ENCODE measurements around the gene DNM2. TPM values are rescaled to one million over a fixed set of nuclear protein-coding genes. Genes with fewer than 3 reads are reported as not detected.
A peak's percentile ranks its signal among the peaks of the same experiment; 100 is the strongest.

DNM2 gene
- total RNA-seq, 1 experiment from 2014 or later, result 131 TPM

DNA sequence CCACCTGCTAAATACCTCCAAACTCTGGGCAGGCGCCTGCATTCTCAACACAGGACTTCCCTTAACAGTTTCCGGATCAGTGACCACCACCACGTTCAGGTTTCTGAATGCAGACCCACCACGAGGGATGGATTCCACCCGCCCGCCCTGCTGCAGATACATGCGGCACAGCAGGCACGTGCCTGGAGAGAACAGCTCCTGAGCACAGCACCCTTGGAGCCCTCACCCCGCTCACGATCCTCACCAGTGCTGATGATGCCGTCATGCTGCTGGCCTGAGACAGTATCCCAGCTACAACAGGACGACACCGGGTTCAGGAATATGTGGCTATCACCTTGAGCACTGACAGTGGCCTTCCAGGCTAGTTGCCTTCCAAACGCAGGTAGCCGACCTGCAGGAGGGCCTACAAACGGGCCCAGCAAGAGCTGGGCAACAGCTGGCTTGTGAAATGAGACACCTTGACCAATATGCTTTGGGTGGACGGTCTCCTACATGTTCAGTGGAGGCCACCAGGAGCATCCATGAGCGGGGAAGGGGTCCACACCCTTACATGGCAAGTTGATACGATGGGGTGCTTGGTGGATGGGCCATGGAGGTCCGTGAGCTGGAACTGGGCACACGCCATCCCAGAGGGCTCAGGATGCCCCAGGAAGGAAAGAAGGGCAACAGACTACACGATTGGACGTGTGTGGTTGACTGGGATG, 26.5 kb upstream of the DNM2 start (continued):
- TF ChIP-seq TEAD4 (CRISPR knock-in tag; IDR thresholded peaks at IDR 0.05) (no peak), ZNF396 (CRISPR knock-in tag; IDR thresholded peaks at IDR 0.05; ENCODE audit: borderline replicate concordance) (no peak), OVOL2 (CRISPR knock-in tag; IDR thresholded peaks at IDR 0.05; ENCODE audit: borderline replicate concordance) (no peak), ZNF416 (CRISPR knock-in tag; IDR thresholded peaks at IDR 0.05) (no peak), NFE2L1 (CRISPR knock-in tag; IDR thresholded peaks at IDR 0.05) (no peak)
- TF ChIP-seq, protein P1, sequence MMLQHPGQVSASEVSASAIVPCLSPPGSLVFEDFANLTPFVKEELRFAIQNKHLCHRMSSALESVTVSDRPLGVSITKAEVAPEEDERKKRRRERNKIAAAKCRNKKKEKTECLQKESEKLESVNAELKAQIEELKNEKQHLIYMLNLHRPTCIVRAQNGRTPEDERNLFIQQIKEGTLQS (CRISPR knock-in tag; conservative IDR thresholded peaks at IDR 0.05), result no peak
- TF ChIP-seq, protein P2, sequence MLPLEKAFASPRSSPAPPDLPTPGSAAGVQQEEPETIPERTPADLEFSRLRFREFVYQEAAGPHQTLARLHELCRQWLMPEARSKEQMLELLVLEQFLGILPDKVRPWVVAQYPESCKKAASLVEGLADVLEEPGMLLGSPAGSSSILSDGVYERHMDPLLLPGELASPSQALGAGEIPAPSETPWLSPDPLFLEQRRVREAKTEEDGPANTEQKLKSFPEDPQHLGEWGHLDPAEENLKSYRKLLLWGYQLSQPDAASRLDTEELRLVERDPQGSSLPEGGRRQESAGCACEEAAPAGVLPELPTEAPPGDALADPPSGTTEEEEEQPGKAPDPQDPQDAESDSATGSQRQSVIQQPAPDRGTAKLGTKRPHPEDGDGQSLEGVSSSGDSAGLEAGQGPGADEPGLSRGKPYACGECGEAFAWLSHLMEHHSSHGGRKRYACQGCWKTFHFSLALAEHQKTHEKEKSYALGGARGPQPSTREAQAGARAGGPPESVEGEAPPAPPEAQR (CRISPR knock-in tag; IDR thresholded peaks at IDR 0.05), result no peak

DNA sequence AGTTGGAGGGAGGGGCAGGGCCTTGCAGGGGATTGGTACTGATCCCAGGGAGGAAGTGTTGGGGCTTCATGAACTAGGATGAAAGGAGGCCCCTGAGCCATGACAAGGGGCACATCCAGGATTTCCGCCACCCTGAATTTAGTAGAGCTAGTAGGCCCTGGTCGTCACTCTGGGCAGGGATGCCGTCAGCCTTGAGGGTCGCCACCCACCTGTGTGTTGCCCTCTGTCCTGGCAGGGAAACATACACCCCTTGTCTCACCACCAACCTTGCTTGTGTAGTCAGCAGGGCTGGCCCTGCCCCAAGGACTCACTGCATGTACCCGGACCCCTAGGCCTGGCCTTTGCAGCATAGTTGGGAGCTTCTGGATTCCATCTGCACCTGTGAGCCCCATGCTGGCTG, 26.0 kb upstream of the DNM2 start:
- ATAC-seq (no peak), DNase-seq (ENCODE audit: low spot score) (no peak)
- no peak overlapping the region for H3K4me3 Mint-ChIP-seq
- H3K27ac Mint-ChIP-seq, result peak overlapping the region; percentile 87
- H3K9me3 Mint-ChIP-seq, result no peaks in the 10 kb centered on the region
- POLR2A ChIA-PET, result no interaction called here
- CTCF ChIA-PET, result interaction anchor here (1.1 to 2.8 kb wide), 5 partner anchors 8 to 150 kb away, joined by 3 to 11 read pairs (median 6); partner anchors contain the start of gene DNM2
- TF ChIP-seq CBFB (CRISPR knock-in tag; IDR thresholded peaks at IDR 0.05; ENCODE audit: low read depth) (no peak), SMAD4 (CRISPR knock-in tag; IDR thresholded peaks at IDR 0.05) (no peak), RELA (CRISPR knock-in tag; IDR thresholded peaks at IDR 0.05; ENCODE audit: borderline replicate concordance) (no peak)
- TF ChIP-seq, protein P3, sequence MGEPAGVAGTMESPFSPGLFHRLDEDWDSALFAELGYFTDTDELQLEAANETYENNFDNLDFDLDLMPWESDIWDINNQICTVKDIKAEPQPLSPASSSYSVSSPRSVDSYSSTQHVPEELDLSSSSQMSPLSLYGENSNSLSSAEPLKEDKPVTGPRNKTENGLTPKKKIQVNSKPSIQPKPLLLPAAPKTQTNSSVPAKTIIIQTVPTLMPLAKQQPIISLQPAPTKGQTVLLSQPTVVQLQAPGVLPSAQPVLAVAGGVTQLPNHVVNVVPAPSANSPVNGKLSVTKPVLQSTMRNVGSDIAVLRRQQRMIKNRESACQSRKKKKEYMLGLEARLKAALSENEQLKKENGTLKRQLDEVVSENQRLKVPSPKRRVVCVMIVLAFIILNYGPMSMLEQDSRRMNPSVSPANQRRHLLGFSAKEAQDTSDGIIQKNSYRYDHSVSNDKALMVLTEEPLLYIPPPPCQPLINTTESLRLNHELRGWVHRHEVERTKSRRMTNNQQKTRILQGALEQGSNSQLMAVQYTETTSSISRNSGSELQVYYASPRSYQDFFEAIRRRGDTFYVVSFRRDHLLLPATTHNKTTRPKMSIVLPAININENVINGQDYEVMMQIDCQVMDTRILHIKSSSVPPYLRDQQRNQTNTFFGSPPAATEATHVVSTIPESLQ (CRISPR knock-in tag; IDR thresholded peaks at IDR 0.05), result no peak
- TF ChIP-seq, protein P4, sequence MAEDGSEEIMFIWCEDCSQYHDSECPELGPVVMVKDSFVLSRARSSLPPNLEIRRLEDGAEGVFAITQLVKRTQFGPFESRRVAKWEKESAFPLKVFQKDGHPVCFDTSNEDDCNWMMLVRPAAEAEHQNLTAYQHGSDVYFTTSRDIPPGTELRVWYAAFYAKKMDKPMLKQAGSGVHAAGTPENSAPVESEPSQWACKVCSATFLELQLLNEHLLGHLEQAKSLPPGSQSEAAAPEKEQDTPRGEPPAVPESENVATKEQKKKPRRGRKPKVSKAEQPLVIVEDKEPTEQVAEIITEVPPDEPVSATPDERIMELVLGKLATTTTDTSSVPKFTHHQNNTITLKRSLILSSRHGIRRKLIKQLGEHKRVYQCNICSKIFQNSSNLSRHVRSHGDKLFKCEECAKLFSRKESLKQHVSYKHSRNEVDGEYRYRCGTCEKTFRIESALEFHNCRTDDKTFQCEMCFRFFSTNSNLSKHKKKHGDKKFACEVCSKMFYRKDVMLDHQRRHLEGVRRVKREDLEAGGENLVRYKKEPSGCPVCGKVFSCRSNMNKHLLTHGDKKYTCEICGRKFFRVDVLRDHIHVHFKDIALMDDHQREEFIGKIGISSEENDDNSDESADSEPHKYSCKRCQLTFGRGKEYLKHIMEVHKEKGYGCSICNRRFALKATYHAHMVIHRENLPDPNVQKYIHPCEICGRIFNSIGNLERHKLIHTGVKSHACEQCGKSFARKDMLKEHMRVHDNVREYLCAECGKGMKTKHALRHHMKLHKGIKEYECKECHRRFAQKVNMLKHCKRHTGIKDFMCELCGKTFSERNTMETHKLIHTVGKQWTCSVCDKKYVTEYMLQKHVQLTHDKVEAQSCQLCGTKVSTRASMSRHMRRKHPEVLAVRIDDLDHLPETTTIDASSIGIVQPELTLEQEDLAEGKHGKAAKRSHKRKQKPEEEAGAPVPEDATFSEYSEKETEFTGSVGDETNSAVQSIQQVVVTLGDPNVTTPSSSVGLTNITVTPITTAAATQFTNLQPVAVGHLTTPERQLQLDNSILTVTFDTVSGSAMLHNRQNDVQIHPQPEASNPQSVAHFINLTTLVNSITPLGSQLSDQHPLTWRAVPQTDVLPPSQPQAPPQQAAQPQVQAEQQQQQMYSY (CRISPR knock-in tag; IDR thresholded peaks at IDR 0.05), result no peak
- H3K27me3 Mint-ChIP-seq (ENCODE audit: low read depth), result no peaks in the 10 kb centered on the region
- peaks cover 22% of the 10 kb centered on the region for H3K4me1 Mint-ChIP-seq
- peaks cover 48% of the 10 kb centered on the region for H3K36me3 Mint-ChIP-seq

DNA sequence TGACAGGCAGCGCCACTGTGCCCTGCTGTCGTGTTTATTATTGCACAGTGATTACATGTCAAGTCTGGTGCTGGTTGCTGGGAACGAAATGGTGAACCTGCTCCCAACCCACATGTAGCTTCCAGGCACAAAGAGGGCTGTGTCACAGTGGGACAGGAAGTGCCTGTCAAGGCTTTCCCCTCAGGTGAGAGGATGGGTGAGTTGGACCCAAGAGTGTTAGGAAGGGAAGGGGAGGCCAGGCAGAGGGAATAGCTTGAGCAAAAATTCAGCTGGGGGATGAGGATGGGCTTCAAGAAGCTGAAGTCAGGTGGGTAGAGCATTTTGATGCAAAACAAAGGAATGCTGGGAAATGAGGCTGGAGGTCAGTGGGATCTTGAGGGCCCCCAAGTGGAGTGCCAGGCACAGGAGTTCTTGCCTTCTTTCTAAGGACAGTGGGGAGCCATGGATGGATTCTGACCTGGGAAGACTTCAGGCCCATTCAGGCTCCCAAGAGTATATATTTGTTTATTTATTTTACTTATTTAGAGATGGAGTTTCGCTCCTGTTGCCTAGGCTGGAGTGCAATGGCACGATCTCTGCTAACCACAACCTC, 25.1 kb upstream of the DNM2 start:
- Mint-ChIP-seq H3K4me1 (peaks cover 22% of the 10 kb centered on the region), H3K36me3 (peaks cover 41% of the 10 kb centered on the region), H3K27ac (peak overlapping the region; percentile 61), H3K27me3 (ENCODE audit: low read depth) (peaks cover 5% of the 10 kb centered on the region), H3K9me3 (no peaks in the 10 kb centered on the region), H3K4me3 (no peak overlapping the region)
- ChIA-PET CTCF (interaction anchor here (0.8 to 2.8 kb wide), 7 partner anchors 10 to 274 kb away, joined by 3 to 10 read pairs (median 4); partner anchors contain the start of gene DNM2), POLR2A (no interaction called here)
- DNase-seq (ENCODE audit: low spot score), result no peak
- ATAC-seq, result peak; percentile 0; the same call in 1 of the 2 replicates
- TF ChIP-seq, protein P5, sequence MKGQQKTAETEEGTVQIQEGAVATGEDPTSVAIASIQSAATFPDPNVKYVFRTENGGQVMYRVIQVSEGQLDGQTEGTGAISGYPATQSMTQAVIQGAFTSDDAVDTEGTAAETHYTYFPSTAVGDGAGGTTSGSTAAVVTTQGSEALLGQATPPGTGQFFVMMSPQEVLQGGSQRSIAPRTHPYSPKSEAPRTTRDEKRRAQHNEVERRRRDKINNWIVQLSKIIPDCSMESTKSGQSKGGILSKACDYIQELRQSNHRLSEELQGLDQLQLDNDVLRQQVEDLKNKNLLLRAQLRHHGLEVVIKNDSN (CRISPR knock-in tag; IDR thresholded peaks at IDR 0.05), result peak; percentile 32; the same call in 1 of the 2 replicates
- TF ChIP-seq, protein P6, sequence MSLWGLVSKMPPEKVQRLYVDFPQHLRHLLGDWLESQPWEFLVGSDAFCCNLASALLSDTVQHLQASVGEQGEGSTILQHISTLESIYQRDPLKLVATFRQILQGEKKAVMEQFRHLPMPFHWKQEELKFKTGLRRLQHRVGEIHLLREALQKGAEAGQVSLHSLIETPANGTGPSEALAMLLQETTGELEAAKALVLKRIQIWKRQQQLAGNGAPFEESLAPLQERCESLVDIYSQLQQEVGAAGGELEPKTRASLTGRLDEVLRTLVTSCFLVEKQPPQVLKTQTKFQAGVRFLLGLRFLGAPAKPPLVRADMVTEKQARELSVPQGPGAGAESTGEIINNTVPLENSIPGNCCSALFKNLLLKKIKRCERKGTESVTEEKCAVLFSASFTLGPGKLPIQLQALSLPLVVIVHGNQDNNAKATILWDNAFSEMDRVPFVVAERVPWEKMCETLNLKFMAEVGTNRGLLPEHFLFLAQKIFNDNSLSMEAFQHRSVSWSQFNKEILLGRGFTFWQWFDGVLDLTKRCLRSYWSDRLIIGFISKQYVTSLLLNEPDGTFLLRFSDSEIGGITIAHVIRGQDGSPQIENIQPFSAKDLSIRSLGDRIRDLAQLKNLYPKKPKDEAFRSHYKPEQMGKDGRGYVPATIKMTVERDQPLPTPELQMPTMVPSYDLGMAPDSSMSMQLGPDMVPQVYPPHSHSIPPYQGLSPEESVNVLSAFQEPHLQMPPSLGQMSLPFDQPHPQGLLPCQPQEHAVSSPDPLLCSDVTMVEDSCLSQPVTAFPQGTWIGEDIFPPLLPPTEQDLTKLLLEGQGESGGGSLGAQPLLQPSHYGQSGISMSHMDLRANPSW (CRISPR knock-in tag; conservative IDR thresholded peaks at IDR 0.05; ENCODE audit: low read depth), result no peak
- TF ChIP-seq GRHL2 (CRISPR knock-in tag; IDR thresholded peaks at IDR 0.05; ENCODE audit: insufficient replicate concordance, severe bottlenecking) (no peak), EMX1 (CRISPR knock-in tag; IDR thresholded peaks at IDR 0.05) (peak; percentile 78; the same call in 1 of the 2 replicates)
- TF ChIP-seq, protein P7, sequence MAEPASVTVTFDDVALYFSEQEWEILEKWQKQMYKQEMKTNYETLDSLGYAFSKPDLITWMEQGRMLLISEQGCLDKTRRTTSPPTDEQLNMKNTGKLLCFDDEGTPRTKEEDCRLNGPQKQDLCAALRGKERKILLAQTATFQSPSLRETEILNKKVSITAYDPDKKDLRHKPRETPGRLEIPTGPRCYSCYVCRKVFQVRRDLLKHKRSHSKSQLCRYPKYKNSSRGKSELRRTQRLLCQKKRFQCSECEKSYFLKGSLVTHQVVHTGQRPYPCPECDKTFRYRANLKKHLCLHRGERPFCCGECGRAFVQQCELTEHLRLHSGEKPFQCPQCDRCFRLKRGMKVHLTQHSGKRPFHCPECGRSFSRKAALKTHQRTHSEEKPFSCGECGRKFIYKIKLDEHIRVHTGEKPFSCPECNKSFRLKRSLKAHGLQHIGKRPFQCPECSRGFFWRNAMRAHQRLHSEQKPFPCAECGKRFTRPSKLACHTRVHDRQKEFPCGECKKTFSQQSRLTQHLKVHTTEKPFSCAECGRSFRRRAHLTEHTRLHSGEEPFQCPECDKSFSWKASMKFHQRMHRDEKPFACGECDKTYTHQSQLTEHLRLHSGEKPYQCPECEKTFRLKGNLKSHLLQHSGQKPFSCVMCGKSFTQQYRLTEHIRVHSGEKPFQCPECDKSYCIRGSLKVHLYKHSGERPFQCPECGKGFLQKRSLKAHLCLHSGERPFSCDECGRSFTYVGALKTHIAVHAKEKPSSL (CRISPR knock-in tag; conservative IDR thresholded peaks at IDR 0.05), result peak; percentile 41; the same call in 1 of the 2 replicates
- TF ChIP-seq, protein P8, sequence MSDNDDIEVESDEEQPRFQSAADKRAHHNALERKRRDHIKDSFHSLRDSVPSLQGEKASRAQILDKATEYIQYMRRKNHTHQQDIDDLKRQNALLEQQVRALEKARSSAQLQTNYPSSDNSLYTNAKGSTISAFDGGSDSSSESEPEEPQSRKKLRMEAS (CRISPR knock-in tag; IDR thresholded peaks at IDR 0.05), result peak; percentile 41; the same call in 1 of the 2 replicates

Data from WTC11 (cell line).